ENCODE data around the gene SLC7A8.
A peak's percentile ranks its signal among the peaks of the same experiment; 100 is the strongest.

SLC7A8 gene

DNA sequence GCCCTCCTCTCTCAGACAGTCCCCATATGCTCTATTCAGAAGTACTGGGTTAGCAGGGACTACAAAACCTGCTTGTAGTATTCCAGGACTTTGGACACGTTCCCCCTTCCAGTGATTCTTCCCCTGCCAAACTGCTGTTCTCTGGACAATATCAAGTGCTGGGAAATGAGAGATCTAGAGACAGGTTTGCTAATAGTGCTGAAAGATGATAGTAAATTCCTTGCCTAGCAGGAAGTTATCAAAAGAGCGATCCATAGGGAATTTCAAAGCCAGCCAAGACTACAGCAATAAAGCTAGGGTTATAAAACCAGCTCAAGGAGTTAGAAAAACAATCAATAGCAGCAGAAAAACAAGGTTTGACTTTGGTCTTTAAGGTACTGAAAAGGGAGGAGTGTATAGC lies 15.2 kb downstream of the SLC7A8 start (continued):
- TF ChIP-seq, protein P1, sequence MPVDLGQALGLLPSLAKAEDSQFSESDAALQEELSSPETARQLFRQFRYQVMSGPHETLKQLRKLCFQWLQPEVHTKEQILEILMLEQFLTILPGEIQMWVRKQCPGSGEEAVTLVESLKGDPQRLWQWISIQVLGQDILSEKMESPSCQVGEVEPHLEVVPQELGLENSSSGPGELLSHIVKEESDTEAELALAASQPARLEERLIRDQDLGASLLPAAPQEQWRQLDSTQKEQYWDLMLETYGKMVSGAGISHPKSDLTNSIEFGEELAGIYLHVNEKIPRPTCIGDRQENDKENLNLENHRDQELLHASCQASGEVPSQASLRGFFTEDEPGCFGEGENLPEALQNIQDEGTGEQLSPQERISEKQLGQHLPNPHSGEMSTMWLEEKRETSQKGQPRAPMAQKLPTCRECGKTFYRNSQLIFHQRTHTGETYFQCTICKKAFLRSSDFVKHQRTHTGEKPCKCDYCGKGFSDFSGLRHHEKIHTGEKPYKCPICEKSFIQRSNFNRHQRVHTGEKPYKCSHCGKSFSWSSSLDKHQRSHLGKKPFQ (tag by site-specific recombination; IDR thresholded peaks at IDR 0.05) = 0 out of 2 replicates have a peak, but pooled peaks have one; percentile 23
- TF ChIP-seq, protein P2, sequence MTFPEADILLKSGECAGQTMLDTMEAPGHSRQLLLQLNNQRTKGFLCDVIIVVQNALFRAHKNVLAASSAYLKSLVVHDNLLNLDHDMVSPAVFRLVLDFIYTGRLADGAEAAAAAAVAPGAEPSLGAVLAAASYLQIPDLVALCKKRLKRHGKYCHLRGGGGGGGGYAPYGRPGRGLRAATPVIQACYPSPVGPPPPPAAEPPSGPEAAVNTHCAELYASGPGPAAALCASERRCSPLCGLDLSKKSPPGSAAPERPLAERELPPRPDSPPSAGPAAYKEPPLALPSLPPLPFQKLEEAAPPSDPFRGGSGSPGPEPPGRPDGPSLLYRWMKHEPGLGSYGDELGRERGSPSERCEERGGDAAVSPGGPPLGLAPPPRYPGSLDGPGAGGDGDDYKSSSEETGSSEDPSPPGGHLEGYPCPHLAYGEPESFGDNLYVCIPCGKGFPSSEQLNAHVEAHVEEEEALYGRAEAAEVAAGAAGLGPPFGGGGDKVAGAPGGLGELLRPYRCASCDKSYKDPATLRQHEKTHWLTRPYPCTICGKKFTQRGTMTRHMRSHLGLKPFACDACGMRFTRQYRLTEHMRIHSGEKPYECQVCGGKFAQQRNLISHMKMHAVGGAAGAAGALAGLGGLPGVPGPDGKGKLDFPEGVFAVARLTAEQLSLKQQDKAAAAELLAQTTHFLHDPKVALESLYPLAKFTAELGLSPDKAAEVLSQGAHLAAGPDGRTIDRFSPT (tag by site-specific recombination; IDR thresholded peaks at IDR 0.05) = no peak
- TF ChIP-seq ZNF423 (tag by site-specific recombination; IDR thresholded peaks at IDR 0.05) (peak; percentile 71), OSR2 (tag by site-specific recombination; IDR thresholded peaks at IDR 0.05) (0 out of 2 replicates have a peak, but pooled peaks have one; percentile 12), ZNF610 (tag by site-specific recombination; IDR thresholded peaks at IDR 0.05; ENCODE audit: borderline replicate concordance) (peak; percentile 71; the same call in 1 of the 2 replicates)

DNA sequence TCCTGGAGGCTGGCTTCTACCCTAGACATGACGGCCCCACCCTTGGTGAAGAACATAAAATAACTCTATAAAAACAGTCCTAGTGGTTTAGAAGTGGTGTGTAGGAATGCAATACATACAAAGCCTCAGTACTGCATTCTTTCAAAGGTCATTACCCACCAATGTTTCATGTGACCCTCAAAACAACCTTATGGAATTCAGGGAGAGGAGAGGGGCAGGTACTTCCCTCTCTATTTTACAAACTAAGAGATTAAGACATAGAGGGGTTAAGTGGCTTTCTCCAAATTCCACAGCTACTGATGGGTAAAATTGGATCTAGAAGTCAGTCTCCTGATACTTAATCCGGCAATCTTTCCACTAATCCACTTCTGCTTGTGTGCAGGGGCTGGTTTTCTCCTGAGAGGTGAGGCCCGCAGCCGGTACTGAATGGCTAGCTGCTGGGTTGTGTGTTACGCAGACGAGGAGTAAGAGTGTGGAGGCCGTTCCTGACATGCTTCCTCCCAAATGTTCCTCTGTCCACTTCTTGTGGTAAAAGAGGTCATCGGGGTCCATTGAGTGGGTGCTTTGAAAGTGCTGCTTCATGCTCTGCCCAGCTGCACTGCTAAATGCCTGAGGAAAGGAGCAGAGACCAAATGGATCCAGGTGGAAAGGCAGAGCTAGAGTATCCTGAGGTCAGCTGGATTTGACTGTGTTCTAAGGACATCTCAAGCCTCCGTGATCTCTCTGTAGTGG lies 16.2 kb downstream of the SLC7A8 start:
- H3K4me1 ChIP-seq (ENCODE audit: control insufficient read depth, insufficient read depth, low read length) = peaks cover 16% of the 10 kb centered on the region
- peak; percentile 27; the same call in 1 of the 2 replicates for TF ChIP-seq ZBTB17 (tag by site-specific recombination; IDR thresholded peaks at IDR 0.05)
- no peak for TF ChIP-seq ZNF544 (tag by site-specific recombination; IDR thresholded peaks at IDR 0.05)
- TF ChIP-seq ZNF701 (tag by site-specific recombination; IDR thresholded peaks at IDR 0.05) = no peak
- no peak for TF ChIP-seq HOXA7 (CRISPR knock-in tag; IDR thresholded peaks at IDR 0.05; ENCODE audit: borderline replicate concordance)
- POLR2A ChIA-PET = no interaction called here
- no peaks in the 10 kb centered on the region for H3K9me3 ChIP-seq (ENCODE audit: control insufficient read depth, insufficient read depth, low read depth, low read length)
- H3K27ac ChIP-seq (ENCODE audit: extremely low read depth, low read depth, low read length) = no peak overlapping the region
- H3K4me3 ChIP-seq (ENCODE audit: low read depth, low read length) = no peak overlapping the region
- peaks cover 0 to 9% of the 10 kb centered on the region in 2 experiments; a peak in 1 of 3 replicates for H3K36me3 ChIP-seq (ENCODE audit: control insufficient read depth in 2 of 2, insufficient read depth in 1 of 2, low read length in 2 of 2)
- CTCF ChIA-PET = interaction anchor here (0.9 to 2.6 kb wide), 3 partner anchors 15 to 46 kb away, joined by 3 to 12 read pairs (median 4); no protein-coding TSS in a partner anchor

DNA sequence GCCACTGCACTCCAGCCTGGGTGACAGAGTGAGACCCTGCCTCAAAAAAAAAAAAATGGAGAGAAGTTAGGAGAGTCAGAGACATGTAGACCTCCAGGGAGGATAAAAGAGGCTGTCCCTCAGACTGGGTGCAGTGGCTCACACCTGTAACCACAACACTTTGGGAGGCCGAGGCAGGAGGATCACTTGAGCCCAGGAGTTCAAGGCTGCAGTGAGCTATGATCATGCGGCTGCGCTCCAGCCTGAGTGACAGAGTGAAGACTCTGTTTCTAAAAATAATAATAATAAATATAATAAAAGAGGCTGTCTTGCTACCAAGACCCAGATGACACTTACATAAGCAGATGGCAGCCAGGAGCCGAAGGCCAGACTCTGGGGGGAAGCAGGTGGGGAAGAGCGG lies 18.5 kb downstream of the SLC7A8 start:
- CTCF ChIA-PET = interaction anchor here (2.3 kb wide), 1 partner anchor 44 kb away, joined by 9 read pairs; no protein-coding TSS in a partner anchor

More for the DNA sequence above, 18.5 kb downstream of the SLC7A8 start:
- Histone ChIP-seq H3K9me3 (ENCODE audit: control insufficient read depth, insufficient read depth, low read depth, low read length) (no peaks in the 10 kb centered on the region), H3K27ac (ENCODE audit: extremely low read depth, low read depth, low read length) (no peak overlapping the region), H3K4me3 (ENCODE audit: low read depth, low read length) (no peak overlapping the region), H3K4me1 (ENCODE audit: control insufficient read depth, insufficient read depth, low read length) (peaks cover 16% of the 10 kb centered on the region), H3K36me3 (ENCODE audit: control insufficient read depth in 2 of 2, insufficient read depth in 1 of 2, low read length in 2 of 2) (peaks cover 0 to 9% of the 10 kb centered on the region in 2 experiments; a peak in 1 of 3 replicates)
- TF ChIP-seq, protein P3, sequence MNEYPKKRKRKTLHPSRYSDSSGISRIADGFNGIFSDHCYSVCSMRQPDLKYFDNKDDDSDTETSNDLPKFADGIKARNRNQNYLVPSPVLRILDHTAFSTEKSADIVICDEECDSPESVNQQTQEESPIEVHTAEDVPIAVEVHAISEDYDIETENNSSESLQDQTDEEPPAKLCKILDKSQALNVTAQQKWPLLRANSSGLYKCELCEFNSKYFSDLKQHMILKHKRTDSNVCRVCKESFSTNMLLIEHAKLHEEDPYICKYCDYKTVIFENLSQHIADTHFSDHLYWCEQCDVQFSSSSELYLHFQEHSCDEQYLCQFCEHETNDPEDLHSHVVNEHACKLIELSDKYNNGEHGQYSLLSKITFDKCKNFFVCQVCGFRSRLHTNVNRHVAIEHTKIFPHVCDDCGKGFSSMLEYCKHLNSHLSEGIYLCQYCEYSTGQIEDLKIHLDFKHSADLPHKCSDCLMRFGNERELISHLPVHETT (tag by site-specific recombination; IDR thresholded peaks at IDR 0.05) = no peak
- TF ChIP-seq ZNF785 (tag by site-specific recombination; IDR thresholded peaks at IDR 0.05) (no peak), ZNF768 (tag by site-specific recombination; IDR thresholded peaks at IDR 0.05) (no peak), SALL2 (tag by site-specific recombination; IDR thresholded peaks at IDR 0.05; ENCODE audit: borderline replicate concordance) (no peak), SP3 (tag by site-specific recombination; IDR thresholded peaks at IDR 0.05) (no peak), KLF7 (tag by site-specific recombination; IDR thresholded peaks at IDR 0.05; ENCODE audit: borderline replicate concordance) (no peak)
- TF ChIP-seq, protein P4, sequence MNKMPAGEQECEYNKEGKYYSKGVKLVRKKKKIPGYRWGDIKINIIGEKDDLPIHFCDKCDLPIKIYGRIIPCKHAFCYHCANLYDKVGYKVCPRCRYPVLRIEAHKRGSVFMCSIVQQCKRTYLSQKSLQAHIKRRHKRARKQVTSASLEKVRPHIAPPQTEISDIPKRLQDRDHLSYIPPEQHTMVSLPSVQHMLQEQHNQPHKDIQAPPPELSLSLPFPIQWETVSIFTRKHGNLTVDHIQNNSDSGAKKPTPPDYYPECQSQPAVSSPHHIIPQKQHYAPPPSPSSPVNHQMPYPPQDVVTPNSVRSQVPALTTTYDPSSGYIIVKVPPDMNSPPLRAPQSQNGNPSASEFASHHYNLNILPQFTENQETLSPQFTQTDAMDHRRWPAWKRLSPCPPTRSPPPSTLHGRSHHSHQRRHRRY (tag by site-specific recombination; IDR thresholded peaks at IDR 0.05) = no peak
- POLR2A ChIA-PET = no interaction called here
